ENCODE results near the gene ARHGAP40.
"Not testable (repeated sequence)": the region's sequence is repeated elsewhere in the genome, so short reads cannot be mapped to it uniquely, and the experiment has no call there.

ARHGAP40 gene

DNA sequence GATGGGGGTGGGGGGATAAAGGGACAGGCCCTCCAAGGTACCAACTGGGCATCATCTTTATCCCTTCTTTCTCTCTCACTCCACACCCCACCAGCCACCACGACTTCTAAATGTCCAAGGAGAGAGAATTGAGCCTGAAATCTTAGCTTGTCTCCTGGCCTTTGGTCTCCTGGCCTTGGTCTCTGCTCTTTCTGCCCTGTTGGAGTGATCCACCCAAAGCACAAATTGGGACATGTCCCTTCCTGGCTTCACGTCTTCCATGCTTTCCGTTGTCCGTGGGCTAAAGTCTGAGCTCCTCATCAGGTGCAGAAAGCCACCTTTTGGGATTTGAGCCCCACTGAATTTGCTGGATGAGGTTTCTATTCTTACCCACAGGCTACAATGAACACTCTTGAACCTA is 12.3 kb upstream of the ARHGAP40 start:
- no peak for DNase-seq

DNA sequence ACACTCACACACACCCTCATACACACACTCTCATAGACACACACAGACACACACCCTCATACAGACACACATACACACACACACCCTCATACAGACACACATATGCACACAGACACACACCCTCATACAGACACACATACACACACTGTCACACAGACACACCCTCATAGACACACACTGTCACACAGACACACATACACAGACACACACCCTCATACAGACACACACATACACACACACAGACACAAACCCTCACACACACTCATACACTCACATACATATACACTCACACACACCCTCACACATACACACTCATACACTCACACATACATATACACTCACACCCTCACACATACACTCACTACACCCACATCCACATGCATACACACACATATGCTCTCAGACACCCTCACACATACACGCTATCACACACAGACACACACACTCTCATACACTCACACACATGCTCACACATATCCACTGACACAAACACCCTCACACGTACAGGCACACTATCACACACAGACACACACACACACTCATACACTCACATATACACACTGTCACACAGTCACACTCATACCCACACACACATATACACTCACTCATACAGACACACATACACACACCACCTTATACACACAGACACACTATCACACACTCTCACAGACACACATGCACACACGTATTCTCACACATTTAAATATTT is 11.5 kb upstream of the ARHGAP40 start:
- no peak for DNase-seq

DNA sequence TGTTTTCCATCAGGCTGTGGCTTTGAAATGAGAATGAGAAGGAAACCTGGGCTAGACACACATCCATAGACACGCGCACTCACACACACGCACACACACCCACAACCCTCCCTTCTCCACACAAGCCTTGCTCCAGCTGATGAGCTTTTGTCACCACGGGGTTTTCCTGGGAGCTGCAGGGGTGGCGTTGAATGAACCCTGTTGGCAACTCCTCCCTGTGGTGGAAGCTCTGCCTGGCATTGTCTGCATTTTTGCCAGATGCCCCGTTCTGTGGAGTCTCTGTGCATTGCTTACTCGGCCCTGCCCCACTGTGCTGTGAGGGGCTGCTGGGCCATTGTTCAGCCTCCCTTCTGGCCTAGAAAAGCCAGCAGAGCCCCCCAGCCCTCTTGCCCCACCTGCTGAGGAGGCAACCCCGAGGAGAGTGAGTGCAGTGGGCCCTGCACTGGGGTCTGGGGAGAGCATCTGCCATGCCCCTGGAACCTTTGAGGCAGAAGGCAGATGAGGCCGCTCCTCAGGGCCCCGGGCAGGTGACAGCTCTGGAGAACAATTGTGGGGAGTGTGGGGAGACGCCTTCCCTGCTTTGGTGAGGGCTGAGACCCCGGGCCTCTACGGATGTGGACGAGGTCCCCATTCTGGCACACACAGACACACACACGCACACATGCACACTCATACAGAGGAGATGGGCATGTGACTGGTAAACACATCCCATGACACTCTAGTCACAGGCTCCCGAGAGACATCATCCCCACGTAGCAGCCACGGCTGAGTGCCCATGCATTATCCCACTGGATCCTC is 10.7 kb upstream of the ARHGAP40 start:
- no peak for DNase-seq

DNA sequence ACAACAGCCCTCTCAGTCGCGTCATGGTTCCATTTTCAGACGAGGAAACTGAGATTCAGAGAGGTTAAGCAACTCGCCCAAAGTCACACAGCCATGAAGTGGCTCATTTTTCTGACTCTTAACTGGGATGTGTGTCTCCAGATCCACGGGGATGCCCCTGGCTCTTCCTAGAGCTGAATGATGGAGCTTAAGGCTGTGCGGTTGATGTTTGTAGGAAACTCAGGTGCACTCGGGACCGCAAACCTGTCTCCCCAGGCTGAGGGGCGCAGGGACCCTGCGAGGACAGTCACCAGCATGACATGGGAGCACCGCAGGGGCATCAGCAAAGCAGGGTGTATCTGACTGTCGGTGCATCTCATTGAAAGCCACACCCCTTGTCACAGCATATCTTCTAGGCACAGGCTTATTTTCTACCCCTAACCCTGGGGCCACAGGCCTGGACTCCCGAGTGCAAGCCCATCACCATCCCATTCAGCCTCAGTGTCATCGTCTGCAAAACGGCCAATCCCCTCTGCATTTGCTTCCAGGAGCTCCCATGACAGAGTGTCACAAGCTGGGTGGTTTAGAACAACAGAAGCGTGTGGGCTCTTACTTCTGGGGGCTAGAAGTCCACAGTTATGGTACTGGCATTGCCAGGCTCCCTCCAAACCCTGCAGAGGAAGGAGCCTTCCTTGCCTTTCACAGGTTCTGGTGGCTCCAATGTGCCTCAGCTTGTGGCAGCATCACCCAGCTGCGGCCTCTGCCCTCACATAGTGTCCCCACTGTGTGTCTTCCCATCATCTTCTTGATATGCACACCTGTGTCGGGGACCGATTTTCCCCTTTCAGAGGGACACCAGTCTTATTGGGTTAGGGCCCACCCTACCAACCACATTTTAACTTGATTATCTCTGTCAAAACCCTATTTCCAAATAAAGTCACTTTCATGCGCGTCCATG is 9.9 kb upstream of the ARHGAP40 start:
- DNase-seq = no peak

DNA sequence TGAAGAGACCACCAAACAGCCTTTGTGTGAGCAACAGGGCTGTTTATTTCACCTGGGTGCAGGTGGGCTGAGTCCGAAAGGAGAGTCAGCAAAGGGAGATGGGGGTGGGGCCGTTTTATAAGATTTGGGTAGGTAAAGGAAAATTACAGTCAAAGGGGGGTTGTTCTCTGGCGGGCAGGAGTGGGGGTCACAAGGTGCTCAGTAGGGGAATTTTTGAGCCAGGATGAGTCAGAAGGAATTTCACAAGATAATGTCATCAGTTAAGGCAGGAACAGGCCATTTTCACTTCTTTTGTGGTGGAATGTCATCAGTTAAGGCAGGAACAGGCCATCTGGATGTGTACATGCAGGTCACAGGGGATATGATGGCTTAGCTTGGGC is 9.2 kb upstream of the ARHGAP40 start:
- not testable (repeated sequence) for DNase-seq

DNA sequence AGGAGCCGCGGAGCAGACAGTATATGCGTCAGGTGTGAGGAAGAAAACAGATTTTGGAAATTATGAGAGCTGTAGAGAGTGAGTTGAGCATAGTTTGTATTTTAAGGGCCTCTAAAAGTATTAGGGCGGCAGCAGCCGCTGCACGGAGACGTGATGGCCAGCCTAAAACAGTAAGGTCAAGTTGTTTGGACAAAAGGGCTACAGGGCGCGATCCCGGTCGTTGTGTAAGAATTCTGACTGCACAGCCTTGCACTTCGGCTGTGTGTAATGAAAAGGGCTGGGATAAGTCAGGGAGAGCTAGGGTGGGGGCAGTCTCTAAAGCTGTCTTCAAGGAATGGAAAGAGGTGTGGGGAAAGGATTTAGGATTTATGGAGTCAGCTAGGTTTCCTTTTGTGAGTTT is 7.3 kb upstream of the ARHGAP40 start:
- not testable (repeated sequence) for DNase-seq

DNA sequence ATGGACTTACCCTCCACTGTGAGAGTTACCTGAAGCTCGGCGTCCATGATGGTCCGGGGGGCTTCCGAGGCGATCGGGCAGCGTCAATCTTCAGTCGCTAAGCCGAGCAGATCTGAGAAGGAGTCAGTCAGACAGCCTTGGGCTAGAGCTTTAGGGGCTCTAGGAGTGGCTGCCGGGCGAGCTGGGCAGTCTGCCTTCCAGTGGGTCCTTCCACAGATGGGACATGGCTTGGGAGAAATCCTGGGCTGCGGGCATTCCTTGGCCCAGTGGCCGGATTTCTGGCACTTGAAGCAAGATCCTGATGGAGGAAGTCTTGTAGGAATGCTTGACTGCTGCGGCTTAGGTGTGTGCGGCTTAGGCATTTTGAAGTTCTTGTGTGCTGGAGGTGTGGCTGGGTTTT is 5.7 kb upstream of the ARHGAP40 start:
- not testable (repeated sequence) for DNase-seq

DNA sequence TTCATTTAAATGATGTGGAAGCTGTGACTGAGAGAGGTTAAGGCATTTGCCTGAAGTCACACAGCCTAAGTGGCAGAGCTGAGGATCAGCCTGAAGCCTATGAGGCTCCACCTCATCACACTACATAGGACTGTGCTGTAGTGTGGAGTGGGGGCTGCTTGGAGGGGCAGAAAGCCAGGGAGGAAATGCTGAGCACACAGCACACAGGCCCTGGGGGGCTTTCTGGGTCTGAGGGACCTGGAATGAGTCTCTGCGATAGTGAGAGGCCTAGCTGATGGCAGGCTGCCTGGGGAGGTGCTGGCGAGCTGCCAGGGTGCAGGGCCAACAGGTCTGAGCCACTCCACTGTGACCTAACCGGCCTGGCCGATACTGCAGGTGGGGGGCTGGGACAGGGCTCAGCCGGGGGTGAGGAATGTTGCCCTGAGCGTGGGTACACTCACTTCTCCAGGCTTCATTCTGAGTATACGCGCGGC is 2.2 kb upstream of the ARHGAP40 start:
- DNase-seq = no peak

DNA sequence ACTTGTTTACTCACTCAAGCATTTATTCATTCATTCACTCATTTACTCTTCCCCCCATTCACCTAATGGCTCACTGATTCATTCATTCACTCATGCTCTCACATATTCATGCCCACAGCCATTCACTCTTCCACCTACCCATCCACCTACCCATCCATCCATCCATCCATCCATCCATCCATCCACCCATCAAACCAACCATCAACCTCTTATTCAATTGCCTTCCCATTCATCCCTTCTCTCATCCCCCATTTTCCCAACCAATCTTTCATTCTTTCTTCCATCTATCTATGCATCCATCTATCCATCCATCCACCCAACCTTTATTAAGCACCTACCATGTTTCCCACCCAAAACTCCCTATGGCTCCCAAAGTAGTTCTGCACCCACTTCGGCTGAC is 1.6 kb upstream of the ARHGAP40 start:
- no peak for DNase-seq

DNA sequence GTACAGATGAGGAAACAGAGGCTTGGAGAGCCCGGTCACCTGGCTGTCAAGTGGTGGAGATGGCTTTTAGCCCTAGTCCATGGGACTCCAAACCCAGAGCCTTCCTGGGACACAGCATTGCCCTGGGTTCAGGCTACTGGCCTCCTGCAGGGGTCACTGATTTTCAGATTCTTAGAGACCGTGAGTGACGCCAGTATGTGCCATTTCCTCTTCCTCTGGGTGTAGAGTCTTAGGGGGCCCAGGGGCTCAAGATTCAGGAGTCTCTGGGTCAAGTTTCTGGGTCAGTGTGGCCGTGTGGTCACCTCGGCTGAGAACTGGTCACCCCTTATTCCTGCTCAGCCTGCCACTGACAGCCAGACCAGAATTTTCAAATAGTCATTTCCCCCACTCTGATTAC is 574 bp downstream of the ARHGAP40 start:
- DNase-seq = no peak

DNA sequence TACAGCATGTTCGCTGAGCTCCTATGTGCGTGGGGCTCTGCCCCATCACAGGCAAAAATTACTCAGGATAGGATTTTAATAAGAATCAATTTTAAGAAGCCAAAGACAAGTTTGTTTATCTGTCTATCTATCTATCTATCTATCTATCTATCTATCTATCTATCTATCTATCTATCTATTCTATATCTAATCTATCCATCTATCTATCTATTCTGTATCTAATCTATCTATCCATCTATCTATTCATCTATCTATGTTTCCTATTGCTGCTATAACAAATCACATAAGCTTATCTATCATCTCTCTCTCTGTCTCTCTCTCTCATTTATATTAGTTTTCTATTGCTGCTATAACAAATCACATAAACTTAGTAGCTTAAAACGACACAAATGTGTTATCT is 1.7 kb downstream of the ARHGAP40 start:
- DNase-seq = no peak

DNA sequence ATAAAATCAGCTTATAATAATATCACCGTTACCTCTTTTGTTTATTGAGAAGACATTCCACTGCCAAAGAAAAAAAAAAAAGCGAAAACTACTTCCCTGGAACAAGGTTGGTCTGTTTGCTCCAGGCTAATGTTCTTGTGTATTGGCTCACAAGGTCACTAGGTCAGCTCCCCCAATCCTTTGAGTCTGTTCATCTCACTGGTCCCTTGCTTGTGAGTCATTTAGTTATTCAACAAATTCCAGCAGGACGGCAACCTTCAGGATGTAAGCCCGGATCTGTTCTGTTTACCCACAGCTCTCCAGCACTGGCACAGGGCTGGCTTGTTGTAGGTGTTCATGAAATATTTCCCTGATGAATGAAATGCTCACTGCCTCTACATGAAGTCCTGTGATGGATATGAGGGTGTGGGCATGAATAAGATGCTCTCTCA is 3.3 kb downstream of the ARHGAP40 start:
- DNase-seq = no peak

DNA sequence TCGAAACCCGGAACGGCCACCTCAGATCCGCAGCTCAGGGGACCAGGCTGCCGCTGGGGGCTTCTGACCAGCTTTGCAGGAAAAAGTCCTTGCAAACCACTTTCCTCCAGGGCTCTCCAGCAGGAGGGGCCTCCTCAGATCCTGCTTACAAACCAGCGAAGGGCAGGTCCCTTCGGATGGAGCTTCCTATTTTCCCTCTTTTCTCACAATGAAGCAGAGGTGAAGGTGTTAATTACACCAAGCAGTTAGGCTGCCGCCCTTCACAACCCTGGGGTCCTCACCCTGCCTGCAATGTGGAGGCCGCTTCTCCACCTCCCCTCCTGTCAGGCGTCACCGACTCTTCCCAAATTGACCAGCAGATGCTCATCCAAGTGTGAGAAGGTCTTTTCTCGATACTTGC is 5.7 kb downstream of the ARHGAP40 start:
- DNase-seq = no peak

DNA sequence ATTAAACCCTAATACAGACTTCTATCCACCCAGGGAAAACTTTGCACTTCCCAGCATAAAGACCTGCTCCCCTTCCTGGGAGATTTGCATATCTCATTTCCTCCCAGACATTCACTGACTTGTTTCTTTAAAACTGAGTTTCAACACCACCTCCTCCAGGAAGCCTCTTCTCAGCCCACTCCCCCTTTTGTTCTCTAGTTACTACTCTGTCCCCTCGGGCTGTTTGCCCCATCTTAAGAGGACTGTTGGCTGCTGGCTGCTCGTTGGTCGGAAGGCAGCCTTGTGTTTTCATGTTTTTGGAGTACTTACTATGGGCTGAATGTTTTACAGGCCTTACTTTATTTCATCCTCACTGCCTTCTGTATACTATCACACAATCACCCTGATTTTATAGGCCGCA is 6.6 kb downstream of the ARHGAP40 start:
- DNase-seq = no peak

DNA sequence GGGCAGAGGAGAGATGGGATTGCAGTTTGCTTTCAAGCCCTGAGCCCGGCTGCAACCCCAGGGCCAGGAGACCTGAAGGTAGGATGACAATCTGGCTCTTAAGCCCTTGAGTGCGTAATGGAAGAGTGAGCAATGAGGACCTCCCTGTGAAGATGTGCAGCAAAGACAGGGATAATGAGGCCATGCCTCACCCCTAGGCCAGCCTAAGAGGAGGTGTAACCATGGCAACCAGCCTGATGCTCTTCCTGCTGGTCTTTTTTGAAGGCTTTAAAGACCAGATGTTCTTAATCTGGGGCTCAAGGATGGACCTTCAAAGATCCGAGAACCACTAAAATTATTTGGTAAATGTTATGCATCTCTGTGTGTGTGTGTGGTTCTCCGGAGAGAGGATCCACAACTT is 8.2 kb downstream of the ARHGAP40 start:
- DNase-seq = no peak

DNA sequence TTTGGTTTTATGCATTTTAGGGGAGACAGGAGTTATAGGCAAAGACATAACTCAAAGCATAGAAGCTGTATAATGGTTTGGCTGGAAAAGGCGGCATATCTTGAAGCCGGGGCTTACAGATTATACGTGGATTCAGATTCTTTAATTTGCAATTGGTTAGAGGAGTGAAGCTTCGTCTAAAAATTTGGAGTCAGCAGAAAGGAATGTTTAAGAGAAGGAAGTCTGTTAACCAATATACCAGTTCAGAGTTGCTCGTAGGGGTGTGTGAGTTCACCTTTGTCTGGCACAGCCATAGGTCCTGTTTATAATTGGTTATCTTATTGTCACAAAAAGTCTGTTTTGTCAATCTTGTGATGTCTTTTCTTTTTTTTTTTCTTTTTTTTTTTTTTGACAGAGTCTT is 8.9 kb downstream of the ARHGAP40 start:
- no peak for DNase-seq

DNA sequence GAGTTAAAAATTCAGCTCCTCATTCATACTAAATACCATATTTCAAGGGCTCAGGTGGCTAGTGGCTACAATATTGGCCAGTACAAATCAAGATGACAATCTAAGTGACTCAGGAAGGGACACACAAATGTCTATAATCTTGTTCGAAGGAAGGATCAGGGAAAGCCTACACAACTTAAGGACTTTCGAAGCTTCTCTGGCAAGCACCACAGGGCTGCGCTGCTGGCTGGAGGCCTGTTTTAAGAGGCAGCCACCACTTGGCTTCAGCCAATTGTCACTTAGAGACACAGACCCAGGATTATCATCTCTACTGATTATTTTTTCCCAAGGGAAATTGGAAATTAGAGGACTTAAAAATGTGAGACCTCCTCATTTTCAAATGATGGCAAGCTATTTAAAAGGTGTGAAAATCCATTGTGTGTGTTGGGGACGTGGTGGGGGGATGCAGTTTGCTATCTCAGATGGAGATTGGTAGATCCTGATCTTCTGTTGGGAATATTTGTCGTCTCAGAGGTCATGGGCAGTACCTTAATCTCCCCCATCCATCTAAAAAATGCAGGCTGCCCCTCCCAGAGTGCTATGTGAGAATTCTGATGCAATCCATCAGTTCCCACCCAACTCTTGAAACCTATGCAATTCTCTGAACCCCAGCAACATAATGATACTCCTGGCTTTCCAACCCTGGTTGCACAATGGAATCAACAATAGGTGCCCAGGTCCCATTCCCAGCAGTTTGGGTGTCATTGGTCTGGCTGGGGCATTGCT is 11.3 kb downstream of the ARHGAP40 start:
- no peak for DNase-seq

DNA sequence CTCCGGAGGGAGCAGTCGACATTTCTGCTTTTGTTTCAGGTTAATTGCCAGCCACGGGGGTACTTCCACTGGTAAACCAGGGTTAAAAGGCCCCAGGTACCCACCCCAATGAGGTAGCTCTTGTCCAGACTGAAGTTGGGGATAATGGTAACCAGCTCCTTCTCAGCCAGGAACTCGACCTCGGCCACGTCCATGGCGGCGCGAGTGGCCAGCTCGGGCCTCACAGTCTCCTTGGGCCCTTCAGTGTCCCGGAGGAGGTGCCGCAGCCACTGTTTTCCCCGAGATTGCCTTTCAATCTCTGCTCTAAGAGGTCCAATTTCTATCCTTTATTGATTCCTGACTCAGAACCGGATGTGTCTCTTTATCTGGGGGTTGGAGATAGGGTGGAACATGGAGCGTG is 13.7 kb downstream of the ARHGAP40 start:
- no peak for DNase-seq

DNA sequence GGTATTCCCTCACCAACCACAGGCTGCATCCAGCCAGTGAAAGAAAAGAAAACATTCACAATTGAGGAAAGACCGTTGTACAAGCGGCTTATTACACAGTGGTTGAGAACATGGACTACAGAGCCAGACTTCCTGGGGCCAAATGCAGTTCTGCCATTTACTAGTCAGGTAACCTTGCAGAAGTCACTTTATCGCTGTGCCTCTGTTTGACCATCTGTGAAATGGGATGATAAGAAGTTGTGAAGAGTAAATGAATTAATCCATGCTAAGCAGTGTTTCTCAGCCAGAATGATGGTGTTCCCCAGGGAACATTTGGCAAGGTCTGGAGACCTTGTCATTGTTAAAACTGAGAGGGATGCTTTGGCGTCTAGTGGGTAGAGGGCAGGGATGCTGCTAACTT is 14.8 kb downstream of the ARHGAP40 start:
- no peak for DNase-seq

DNA sequence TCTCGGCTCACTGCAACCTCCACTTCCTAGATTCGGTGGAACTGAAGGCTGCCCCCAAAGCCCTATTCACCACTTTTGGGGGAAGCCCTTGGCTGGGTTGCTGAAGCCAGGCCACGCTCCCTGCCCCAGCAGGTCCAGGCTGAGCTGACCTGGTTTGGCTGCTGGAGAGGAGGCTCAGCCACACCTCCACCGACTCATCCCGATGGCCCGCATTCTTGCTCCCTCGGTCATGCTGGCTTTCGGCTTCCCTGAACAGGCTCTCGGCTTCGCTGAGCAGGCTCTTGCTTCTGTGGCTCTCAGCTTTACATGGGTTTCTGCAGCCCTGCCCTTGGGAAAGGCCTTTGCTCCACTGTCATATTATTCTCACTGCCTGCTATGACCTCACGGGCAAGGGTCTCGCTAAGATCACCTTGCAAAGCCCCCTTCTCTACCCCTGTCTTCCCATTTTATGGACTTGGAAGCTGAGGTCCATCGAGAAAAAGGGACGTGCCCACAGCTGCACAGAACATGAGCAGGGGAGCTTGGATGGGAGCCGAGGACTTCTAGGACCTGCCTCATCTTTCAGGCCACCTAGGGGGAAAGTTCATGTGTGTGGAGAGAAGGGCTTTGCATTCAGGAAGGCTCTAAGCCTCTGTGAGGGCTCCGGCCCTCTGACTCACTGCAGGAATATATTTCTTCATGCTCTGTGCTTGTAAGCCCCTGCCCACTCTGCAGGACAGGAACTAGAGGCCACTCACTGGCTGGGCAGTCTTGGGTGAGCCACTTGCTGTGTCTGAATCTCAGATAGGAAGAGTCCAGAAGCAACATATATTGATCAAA is 15.6 kb downstream of the ARHGAP40 start:
- DNase-seq = no peak

DNA sequence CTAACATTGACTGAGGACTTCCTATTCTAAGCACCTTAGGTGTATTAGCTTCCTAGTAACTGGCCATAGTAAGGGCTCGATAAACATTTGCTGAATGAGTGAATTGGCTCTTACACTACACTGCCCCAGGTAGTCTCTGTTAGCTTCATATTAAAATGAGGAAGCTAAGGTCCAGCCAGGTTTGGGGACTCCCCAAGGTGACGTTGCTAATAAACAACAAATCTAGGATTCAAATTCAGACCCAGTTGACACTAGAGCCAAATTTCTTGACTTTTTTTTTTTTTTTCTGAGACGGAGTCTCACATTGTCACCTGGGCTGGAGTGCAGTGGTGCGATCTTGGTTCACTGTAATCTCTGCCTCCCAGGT is 16.2 kb downstream of the ARHGAP40 start:
- DNase-seq = no peak

DNA sequence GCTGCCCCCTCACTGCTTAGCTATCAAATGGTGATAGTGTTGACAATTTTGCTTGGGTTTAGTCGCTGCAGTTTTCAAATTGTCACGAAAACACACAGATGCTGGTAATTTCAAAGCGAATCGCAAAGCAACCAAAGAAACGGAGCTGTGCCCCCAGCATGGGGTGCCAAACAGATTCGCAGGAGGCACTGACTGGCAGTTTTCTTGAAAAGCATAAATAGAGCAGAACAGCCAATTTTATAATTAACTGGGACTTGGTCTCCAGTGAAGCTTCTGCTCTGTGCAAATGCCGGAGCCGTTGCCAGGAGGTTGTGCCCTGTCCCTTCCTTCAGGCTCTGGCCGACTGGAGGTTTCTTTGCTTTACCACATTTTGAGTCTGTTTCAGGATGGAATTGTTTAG is 18.8 kb downstream of the ARHGAP40 start:
- DNase-seq = no peak
